ENCODE results near the gene ADK. TPM values are rescaled to one million over a fixed set of nuclear protein-coding genes. Genes with fewer than 3 reads are reported as not detected.
A peak's percentile ranks its signal among the peaks of the same experiment; 100 is the strongest.

The ADK gene
- total and polyA plus RNA-seq, 2 donors (not counting 1 experiment from before 2014, with no cell fraction given), result 25.3 to 47.8 TPM

DNA sequence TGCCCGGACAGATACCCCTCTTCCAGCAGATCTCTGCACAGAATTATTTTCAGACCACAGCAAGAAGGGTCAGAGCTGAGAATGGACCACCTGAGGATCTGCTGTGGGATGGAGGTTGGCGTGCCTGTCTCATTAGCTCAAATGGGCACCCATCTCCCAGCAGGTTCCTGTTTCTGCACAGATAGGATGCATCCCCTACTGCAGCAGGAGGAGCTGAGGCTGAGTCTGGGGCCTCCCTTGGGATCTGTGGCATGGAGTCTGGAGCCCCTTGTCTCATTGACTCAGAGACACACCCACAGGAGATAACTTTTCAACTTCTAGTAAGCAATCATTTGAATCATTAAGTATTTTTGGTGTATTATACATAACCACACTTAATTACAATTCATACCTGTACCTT, 212.7 kb downstream of the ADK start:
- Histone ChIP-seq H3K4me1 (ENCODE audit: control insufficient read depth, extremely low read depth, insufficient read depth, low read length) (peaks cover 4% of the 10 kb centered on the region), H3K27me3 (ENCODE audit: control insufficient read depth, insufficient read depth, low read length) (no peaks in the 10 kb centered on the region), H3K9ac (ENCODE audit: insufficient read depth, low read length) (no peak overlapping the region), H4K20me1 (ENCODE audit: control insufficient read depth, extremely low read depth, insufficient read depth, low read length) (no peaks in the 10 kb centered on the region), H3K9me3 (ENCODE audit: control insufficient read depth, insufficient read depth, low read depth, low read length) (no peaks in the 10 kb centered on the region), H3K4me3 (replicated peaks in 1 of 4; ENCODE audit: control extremely low read depth in 1 of 4, insufficient read depth in 1 of 4, low read depth in 3 of 4, low read length in 4 of 4) (no peak overlapping the region), H2AFZ (ENCODE audit: low read length) (no peak overlapping the region), H3K79me2 (ENCODE audit: control insufficient read depth, insufficient read depth, low read length) (no peaks in the 10 kb centered on the region), H3K4me2 (ENCODE audit: extremely low read depth, insufficient read depth, low read length) (no peak overlapping the region), H3K36me3 (ENCODE audit: control insufficient read depth, insufficient read depth, low read length) (peaks cover 3% of the 10 kb centered on the region), H3K27ac (ENCODE audit: insufficient read depth, low read length) (no peak overlapping the region)
- no peak for DNase-seq (ENCODE audit: low read depth in 2 of 2)
- TF ChIP-seq, protein P1, sequence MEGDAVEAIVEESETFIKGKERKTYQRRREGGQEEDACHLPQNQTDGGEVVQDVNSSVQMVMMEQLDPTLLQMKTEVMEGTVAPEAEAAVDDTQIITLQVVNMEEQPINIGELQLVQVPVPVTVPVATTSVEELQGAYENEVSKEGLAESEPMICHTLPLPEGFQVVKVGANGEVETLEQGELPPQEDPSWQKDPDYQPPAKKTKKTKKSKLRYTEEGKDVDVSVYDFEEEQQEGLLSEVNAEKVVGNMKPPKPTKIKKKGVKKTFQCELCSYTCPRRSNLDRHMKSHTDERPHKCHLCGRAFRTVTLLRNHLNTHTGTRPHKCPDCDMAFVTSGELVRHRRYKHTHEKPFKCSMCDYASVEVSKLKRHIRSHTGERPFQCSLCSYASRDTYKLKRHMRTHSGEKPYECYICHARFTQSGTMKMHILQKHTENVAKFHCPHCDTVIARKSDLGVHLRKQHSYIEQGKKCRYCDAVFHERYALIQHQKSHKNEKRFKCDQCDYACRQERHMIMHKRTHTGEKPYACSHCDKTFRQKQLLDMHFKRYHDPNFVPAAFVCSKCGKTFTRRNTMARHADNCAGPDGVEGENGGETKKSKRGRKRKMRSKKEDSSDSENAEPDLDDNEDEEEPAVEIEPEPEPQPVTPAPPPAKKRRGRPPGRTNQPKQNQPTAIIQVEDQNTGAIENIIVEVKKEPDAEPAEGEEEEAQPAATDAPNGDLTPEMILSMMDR (conservative IDR thresholded peaks at IDR 0.05 in 1 of 2, IDR thresholded peaks at IDR 0.05 in 1 of 2; ENCODE audit: low read depth in 1 of 2, low read length in 2 of 2), result no peak
- TF ChIP-seq EZH2 (IDR thresholded peaks at IDR 0.05; ENCODE audit: low read length, missing control alignments), result no peak

DNA sequence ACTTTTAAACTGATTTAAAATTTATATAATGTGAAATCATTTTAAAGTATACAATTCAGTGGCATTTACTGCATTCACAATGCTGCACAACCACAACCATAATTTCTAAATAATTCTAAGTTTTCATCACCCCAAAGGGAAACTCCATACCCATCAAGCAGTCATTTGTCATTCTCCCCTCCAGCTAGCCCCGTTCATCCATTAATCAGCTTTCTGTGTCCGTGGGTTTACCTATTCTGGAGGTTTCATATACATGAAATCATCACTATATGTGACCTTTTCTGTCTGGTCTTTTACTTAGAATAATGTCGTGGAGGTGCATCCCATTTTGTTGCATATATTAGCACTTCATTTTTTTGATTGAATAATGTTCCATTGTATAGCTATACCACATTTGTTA, 214.1 kb downstream of the ADK start:
- Histone ChIP-seq H4K20me1 (ENCODE audit: control insufficient read depth, extremely low read depth, insufficient read depth, low read length) (no peaks in the 10 kb centered on the region), H3K27ac (ENCODE audit: insufficient read depth, low read length) (no peak overlapping the region), H3K4me2 (ENCODE audit: extremely low read depth, insufficient read depth, low read length) (no peak overlapping the region), H3K9me3 (ENCODE audit: control insufficient read depth, insufficient read depth, low read depth, low read length) (no peaks in the 10 kb centered on the region), H3K27me3 (ENCODE audit: control insufficient read depth, insufficient read depth, low read length) (no peaks in the 10 kb centered on the region), H3K4me1 (ENCODE audit: control insufficient read depth, extremely low read depth, insufficient read depth, low read length) (peaks cover 4% of the 10 kb centered on the region), H3K79me2 (ENCODE audit: control insufficient read depth, insufficient read depth, low read length) (no peaks in the 10 kb centered on the region), H3K9ac (ENCODE audit: insufficient read depth, low read length) (no peak overlapping the region), H3K4me3 (replicated peaks in 1 of 4; ENCODE audit: control extremely low read depth in 1 of 4, insufficient read depth in 1 of 4, low read depth in 3 of 4, low read length in 4 of 4) (no peak overlapping the region), H2AFZ (ENCODE audit: low read length) (no peak overlapping the region), H3K36me3 (ENCODE audit: control insufficient read depth, insufficient read depth, low read length) (peaks cover 3% of the 10 kb centered on the region)
- TF ChIP-seq, protein P1 (conservative IDR thresholded peaks at IDR 0.05 in 1 of 2, IDR thresholded peaks at IDR 0.05 in 1 of 2; ENCODE audit: low read depth in 1 of 2, low read length in 2 of 2), result no peak
- no peak for TF ChIP-seq EZH2 (IDR thresholded peaks at IDR 0.05; ENCODE audit: low read length, missing control alignments)
- no peak for DNase-seq (ENCODE audit: low read depth in 2 of 2)

DNA sequence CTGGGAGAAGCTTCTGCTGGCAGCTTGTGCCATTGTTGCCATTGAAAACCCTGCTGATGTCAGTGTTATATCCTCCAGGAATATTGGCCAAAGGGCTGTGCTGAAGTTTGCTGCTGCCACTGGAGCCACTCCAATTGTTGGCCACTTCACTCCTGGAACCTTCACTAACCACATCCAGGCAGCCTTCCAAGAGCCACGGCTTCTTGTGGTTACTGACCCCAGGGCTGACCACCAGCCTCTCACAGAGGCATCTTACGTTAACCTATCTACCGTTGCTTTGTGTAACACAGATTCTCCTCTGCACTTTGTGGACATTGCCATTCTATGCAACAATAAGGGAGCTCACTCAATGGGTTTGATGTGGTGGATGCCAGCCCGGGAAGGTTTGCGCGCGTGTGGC, 220.7 kb downstream of the ADK start:
- Histone ChIP-seq H3K4me1 (ENCODE audit: control insufficient read depth, extremely low read depth, insufficient read depth, low read length) (no peaks in the 10 kb centered on the region), H3K27me3 (ENCODE audit: control insufficient read depth, insufficient read depth, low read length) (no peaks in the 10 kb centered on the region), H3K9ac (ENCODE audit: insufficient read depth, low read length) (no peak overlapping the region), H3K4me2 (ENCODE audit: extremely low read depth, insufficient read depth, low read length) (no peak overlapping the region), H2AFZ (ENCODE audit: low read length) (no peak overlapping the region), H3K79me2 (ENCODE audit: control insufficient read depth, insufficient read depth, low read length) (no peaks in the 10 kb centered on the region), H3K9me3 (ENCODE audit: control insufficient read depth, insufficient read depth, low read depth, low read length) (no peaks in the 10 kb centered on the region), H3K27ac (ENCODE audit: insufficient read depth, low read length) (no peak overlapping the region), H4K20me1 (ENCODE audit: control insufficient read depth, extremely low read depth, insufficient read depth, low read length) (no peaks in the 10 kb centered on the region), H3K36me3 (ENCODE audit: control insufficient read depth, insufficient read depth, low read length) (no peaks in the 10 kb centered on the region), H3K4me3 (replicated peaks in 1 of 4; ENCODE audit: control extremely low read depth in 1 of 4, insufficient read depth in 1 of 4, low read depth in 3 of 4, low read length in 4 of 4) (no peak overlapping the region)
- TF ChIP-seq EZH2 (IDR thresholded peaks at IDR 0.05; ENCODE audit: low read length, missing control alignments), result no peak
- TF ChIP-seq, protein P1 (conservative IDR thresholded peaks at IDR 0.05 in 1 of 2, IDR thresholded peaks at IDR 0.05 in 1 of 2; ENCODE audit: low read depth in 1 of 2, low read length in 2 of 2), result no peak
- DNase-seq (ENCODE audit: low read depth in 2 of 2), result peak; percentile 81 to 84

All from fibroblast of lung (primary cell).